Activated CD4-positive, alpha-beta T cell treated with anti-CD3 and anti-CD28 coated beads, Interleukin-2, amount 50 U/mL, for 16 hours (primary cell): ENCODE data around the gene ZSCAN10.
"Not testable (repeated sequence)": the region's sequence is repeated elsewhere in the genome, so short reads cannot be mapped to it uniquely, and the experiment has no call there.

ENCODE experiments used
- DNase-seq: peaks from one replicate; pipeline ENCODE4 v3.0.0-alpha.2; 2020

The ZSCAN10 gene

GRCh38 chr16:3083408-3083807 is 15.7 kb downstream of the ZSCAN10 start:
- DNase-seq: not testable (repeated sequence)

GRCh38 chr16:3081957-3082356 is 17.1 kb downstream of the ZSCAN10 start:
- DNase-seq: not testable (repeated sequence)

- DNase-seq: no peak
Measured at GRCh38 chr16:3080024-3080423, 19.1 kb downstream of the ZSCAN10 start.

DNA sequence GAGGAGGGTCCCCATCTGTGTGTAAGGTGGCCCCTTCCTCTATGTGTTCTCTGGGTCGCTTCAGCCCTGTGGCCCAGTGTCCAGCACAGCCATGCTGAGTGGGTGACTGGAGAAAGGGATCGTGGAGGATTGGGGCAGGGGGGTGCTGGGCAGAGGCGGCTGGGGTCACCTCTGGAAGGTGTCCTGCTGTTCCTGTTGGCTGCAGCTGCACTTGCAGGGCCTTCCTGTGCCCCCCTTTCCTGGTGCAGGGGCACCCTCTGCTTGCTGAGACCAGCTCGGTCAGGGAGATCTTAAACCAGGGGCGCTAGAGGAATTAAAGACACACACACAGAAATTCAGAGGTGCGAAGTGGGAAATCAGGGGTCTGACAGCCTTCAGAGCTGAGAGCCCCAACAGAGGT is 22.5 kb downstream of the ZSCAN10 start:
- DNase-seq: no peak

- not testable (repeated sequence) for DNase-seq
Measured at GRCh38 chr16:3075946-3076345, 23.1 kb downstream of the ZSCAN10 start.

DNA sequence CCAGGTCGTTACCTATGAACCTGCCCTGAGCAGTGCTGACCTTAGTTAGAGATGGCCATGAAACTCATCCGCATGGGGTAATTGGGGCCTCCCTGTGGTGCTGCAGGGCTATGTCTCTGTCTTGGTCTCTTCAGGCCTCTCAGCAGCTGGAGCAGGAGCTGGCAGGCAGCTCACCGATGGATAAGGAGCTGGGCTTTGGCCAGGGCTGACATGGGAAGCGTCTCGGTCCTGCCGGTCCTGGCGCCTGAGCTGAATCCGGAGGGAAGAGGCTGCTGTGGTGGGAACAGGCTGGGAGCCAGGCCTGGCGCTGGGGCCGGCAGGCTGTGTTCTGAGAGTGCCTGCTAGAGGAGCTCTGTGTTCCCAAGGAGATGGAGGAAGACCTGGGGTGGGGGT is 23.6 kb downstream of the ZSCAN10 start:
- peak; percentile 43 for DNase-seq

DNA sequence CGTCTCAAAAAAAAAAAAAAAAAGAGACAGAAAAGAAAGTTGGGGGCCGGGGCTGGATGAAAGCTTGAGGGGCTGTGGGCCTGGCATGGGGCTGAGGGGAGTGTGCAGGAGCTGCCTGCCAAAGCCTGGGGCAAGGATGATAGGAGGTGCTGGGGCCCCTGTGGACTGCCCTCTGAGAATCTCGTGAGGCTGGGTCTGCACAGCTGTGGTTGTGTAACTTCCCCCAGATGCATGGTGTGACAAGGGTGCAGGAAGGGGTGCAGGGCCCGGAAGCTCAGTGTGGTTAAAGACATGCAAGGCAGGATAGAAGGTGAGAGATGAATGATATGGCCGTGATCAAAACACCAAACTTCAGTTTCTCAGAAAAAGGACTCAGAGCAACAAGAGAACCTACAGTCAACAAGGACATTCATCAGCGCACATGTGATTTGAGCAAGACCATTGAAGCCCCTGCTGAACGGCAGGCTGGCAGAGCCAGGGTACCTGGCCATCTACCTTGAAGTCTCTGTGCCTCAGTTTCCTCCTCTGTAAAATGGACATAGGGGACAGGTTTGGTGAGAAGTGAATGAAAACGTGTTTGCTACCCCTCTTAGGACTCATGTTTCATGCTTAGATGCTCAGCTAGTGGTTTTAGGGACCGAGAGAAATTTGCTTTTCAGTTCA is 24.1 kb downstream of the ZSCAN10 start:
- DNase-seq: peak; percentile 97

GRCh38 chr16:3073448-3073847 is 25.6 kb downstream of the ZSCAN10 start:
- no peak for DNase-seq

- not testable (repeated sequence) for DNase-seq
Measured at GRCh38 chr16:3072576-3073263, 26.4 kb downstream of the ZSCAN10 start.

DNA sequence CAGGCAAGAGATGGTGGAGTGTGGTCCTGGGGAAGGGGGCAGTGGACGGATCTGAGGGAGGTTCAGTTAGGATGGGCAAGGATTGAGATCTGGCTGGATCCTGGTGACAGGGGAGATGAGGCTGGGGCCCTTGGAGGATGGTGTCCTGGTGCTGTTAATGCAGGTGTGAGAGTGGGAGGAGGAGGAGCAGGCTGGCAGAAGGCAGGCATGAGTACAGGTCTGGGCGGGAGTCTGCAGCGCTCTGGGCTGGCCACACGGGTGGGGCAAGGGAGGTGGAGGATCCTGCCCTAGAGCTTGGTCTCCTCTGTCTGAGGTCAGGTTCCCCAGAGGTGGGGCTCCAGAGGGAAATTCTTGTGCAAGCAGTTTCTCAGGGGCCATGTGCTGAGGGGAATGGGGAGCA is 26.9 kb downstream of the ZSCAN10 start:
- peak; percentile 74 for DNase-seq

DNA sequence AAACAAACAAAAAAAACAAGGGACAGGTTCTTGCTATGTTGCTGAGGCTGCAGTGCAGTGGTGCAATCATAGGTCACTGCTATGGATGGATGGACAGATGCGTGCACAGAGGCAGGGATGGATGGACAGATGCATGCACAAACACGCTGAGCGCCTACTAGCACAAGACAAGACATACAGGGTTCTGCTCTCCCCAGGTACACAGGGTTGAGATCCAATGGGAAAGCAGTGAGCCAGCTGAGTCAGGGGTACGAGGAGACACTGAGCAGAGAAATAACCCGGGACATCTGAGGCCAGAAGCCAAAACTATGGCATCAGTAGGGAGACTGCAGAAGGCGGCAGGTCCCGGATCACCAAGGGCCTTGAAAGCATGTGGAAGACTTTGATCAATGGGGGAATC is 27.4 kb downstream of the ZSCAN10 start:
- no peak for DNase-seq

GRCh38 chr16:3070608-3071111 is 28.4 kb downstream of the ZSCAN10 start:
- DNase-seq: peak; percentile 47

DNA sequence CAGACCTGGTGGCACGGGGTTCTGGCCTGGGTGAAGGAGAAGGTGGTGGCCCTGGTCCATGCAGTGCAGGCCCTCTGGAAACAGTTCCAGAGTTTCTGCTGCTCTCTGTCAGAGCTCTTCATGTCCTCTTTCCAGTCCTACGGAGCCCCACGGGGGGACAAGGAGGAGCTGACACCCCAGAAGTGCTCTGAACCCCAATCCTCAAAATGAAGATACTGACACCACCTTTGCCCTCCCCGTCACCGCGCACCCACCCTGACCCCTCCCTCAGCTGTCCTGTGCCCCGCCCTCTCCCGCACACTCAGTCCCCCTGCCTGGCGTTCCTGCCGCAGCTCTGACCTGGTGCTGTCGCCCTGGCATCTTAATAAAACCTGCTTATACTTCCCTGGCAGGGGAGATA is 29.9 kb downstream of the ZSCAN10 start:
- DNase-seq: not testable (repeated sequence)

DNA sequence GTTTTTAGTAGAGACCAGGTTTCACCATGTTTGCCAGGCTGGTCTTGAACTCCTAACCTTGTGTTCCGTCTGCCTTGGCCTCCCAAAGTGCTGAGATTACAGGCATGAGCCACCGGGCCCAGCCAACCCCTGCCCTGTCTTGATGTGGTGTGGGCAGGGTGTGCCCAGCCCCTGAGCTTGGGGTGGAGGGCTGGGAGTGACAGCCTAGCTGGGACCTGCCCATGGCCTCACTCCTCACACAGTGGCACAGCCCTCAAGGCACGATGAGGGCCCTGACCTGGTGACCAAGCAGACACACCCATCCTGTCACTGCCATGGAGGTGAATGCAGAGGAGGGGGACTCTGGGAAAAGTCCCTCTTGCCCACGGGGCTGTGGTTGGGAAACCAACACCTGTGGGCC is 30.6 kb downstream of the ZSCAN10 start:
- DNase-seq: no peak

- DNase-seq: no peak
Measured at GRCh38 chr16:3066440-3066748, 32.7 kb downstream of the ZSCAN10 start.

DNA sequence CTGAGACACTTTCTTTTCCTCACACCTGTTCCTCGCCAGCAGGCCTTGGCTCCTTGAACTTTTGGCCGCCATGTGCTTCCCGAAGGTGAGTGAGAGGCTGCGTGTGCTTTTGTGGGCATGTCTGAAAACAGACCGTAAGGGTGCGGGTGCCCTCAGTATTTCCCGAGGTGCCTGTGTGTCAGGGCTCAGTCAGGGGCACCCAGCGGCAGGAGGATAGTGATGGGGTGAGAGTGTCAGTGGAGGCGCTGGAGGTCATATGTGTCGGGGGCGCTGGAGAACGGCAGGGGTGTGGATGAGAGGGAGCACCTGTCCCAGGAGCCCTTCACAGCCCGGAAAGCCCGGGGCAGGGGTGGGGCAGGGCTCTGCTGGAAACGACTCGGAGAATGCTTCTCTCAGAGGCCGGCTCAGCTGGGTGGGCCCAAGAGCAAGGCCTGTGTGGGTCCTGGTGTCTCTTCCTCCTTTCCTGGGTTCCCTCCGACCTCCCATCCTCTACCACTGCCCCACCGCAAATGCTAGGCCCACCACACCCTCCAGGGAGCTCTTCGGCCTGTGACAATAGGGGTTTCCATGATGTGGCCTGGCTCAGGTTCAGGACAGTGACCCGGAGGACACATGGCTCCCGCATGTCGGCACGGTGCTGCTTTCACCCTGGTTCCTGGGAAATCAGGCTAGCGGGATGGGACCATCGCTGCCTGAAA is 33.2 kb downstream of the ZSCAN10 start:
- no peak for DNase-seq

- DNase-seq: peak; percentile 88
Measured at GRCh38 chr16:3065069-3065741, 33.9 kb downstream of the ZSCAN10 start, which contains the start of gene IL32. TSS of gene IL32 (plus strand) at chr16:3065640. CDS start at chr16:3065812, 172 bp downstream.

DNA sequence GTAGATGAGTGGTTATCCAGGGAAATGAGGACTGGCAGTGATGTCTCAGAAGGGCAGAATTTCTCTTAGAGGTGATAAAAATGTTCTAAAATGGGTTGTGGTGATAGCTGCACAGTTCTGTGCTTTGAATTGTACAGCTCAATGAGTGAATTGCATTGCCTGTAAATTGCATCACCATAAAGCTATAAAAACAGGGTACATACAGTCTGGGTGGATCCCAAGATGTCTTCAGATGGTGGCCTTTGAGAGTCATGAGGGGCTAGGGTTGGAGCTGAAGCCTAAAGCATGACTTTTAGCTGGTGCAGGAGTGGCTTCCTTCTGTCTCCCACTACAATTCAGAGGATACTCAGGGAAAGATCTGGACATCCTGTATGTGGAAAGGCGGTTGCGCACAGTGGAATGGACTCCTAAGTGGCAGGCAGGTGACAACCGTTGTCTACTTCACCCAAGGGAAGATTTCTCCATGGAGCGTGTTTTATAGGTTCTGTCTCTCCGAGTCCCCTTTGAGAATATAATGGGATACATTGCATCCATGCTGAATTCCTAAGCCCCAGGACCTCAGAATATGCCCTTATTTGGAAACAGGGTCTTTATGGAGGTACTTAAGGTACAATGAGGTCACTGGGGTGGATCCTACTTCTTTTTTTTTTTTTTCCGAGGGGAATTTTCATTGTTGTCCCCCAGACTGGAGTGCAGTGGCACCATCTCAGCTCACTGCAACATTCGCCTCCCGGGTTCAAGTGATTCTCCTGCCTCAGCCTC is 35.3 kb downstream of the ZSCAN10 start:
- no peak for DNase-seq

DNA sequence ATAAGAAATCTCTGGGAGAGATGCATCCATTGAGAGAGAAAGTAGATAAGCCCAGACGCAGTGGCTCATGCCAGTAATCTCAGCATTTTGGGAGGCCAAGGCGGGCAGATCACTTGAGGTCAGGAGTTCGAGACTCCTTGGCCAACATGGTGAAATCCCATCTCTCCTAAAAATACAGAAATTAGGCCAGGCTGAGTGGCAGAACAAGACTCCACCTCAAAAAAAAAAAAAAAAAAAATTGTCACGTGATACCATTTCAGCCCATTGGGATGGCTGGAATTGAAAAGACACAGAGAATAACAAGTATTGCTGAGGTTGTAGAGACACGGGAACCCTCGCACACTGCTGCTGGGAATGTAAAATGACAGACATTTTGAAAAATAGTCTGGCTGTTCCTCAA is 36.5 kb downstream of the ZSCAN10 start:
- no peak for DNase-seq

- no peak for DNase-seq
Measured at GRCh38 chr16:3060339-3061127, 38.6 kb downstream of the ZSCAN10 start.

DNA sequence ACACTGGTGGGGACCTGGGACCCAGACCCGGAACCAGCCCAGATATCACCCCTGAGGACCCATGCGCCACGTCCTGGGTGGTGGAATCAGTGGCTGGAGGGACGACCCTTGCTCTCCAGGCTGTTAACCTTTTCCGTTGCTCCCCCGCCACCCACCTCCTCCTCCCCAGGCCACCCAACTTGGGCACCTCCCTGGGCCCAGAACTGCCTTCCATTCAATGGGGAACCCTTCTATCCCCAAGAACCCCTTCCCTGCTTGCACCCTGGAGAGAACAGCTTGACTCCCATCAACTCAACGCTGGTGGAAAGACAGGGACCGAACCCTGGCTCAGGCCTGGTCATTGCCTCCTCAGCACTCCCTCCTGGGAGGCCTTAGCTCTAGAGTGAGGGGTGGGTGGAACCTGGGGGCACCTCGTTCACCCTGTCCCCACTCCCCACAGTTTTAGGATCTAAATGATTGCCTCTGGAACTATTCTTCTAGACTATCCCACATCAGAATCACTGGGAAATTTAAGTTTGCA is 39.3 kb downstream of the ZSCAN10 start:
- DNase-seq: no peak
